ENCODE measurements around the gene SEC31A. TPM values are rescaled to one million over a fixed set of nuclear protein-coding genes. Genes with fewer than 3 reads are reported as not detected.
A peak's percentile ranks its signal among the peaks of the same experiment; 100 is the strongest.

The SEC31A gene
- total RNA-seq, 1 donor from 2014 or later: 123 TPM

- no peak for DNase-seq (ENCODE audit: low spot score)
- Mint-ChIP-seq H3K27me3 (ENCODE audit: insufficient read depth) (peaks cover 68% of the 10 kb centered on the region), H3K4me3 (peak overlapping the region; percentile 78), H3K27ac (no peak overlapping the region), H3K4me1 (ENCODE audit: low read depth) (peaks cover 10% of the 10 kb centered on the region), H3K36me3 (ENCODE audit: low read depth) (no peaks in the 10 kb centered on the region), H3K9me3 (no peaks in the 10 kb centered on the region)
- intact Hi-C loops (cut with micrococcal nuclease): loop anchor here (5.0 kb wide), 1 partner anchor 750 kb away; no protein-coding TSS in a partner anchor
Measured at GRCh38 chr4:82797040-82797404, 93.9 kb downstream of the SEC31A start.

DNA sequence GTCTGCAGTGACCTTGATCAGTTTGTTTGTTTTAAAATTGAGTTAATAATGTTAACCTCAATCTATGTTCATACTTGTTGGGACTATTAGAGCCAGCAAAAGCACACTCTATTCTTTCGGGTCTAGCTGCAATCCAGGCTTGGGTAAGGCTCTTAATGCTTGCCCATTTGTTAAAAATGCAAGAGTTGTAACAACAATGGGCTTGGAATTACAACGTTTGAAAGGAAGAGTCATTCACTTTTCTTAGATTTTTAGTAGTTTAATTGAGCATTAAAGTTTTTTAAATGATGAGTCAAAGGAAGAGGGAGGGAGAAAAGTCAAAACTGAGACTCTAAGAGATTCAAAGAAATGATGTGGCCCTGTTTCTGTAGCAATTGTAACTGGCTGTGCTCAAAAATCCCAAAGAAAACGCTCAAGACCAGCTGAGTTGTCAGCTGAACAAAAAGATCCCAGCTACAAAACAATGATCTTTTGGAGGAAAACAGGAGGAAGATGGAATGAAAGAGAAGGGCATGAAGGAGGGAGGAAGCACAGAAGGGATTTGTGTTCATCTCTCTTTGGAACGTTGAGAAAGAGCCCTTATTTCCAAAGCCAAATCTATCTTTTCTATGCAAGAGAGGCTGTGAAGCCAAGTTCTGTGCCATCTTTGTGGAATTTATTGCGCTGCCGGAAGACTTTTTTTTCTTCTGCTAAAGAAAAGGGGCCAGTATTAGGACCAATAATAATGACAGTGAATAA, 97.9 kb downstream of the SEC31A start:
- H3K9me3 Mint-ChIP-seq: no peaks in the 10 kb centered on the region
- H3K27ac Mint-ChIP-seq: no peak overlapping the region
- no peak for DNase-seq (ENCODE audit: low spot score)
- H3K36me3 Mint-ChIP-seq (ENCODE audit: low read depth): no peaks in the 10 kb centered on the region
- H3K4me3 Mint-ChIP-seq: no peak overlapping the region
- no peaks in the 10 kb centered on the region for H3K4me1 Mint-ChIP-seq (ENCODE audit: low read depth)
- intact Hi-C loops (cut with micrococcal nuclease): no loop called here
- peaks cover 42% of the 10 kb centered on the region for H3K27me3 Mint-ChIP-seq (ENCODE audit: insufficient read depth)

DNA sequence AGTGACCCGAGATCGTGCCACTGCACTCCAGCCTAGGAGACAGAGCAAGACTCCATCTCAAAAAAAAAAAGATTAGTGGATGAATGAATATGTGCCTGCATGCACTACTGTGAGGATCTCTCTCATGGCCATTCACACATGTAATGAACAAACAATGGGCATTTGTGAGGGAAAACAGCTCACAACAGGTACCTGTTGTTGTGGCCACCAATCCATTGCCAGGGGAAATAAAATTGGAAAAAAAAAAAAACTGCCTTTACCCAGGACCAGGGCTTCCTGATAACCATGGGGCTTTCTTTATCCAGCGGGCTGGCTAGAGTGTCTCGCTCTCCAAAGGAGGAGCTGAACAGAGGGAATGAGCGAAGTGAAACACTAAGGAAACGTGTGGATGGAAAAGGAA, 99.8 kb downstream of the SEC31A start:
- H3K36me3 Mint-ChIP-seq (ENCODE audit: low read depth): no peaks in the 10 kb centered on the region
- no peak for DNase-seq (ENCODE audit: low spot score)

DNA sequence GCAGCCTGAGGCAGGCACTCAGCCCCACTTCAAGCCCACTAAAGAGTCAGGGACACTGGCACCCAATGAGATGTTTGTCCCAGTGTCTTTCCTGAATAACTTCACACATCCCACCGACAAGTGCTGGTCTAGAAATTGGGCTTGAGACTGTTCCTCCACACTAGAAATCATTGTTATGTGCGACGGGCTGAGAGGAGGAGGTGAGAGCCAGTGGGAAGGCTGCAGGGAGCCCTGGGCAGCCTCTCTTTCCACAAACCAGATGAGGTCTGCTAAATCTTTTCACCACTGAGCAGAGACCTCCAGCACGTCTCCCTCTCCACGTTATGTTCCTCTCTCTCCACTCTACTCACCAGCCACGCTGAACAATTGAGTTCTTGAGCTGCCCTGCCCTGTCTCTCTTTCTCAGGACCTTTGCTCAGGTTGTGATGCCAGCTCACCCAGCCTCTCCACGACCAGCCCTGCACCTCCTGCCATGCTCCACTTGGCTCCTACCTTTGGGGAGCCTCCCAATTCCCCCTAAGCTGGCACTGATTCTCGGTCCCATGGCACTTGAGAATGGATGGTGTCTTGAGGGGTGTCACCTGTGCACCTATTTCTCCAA, 100.8 kb downstream of the SEC31A start:
- no peak overlapping the region for H3K27ac Mint-ChIP-seq
- intact Hi-C loops (cut with micrococcal nuclease): no loop called here
- H3K36me3 Mint-ChIP-seq (ENCODE audit: low read depth): no peaks in the 10 kb centered on the region
- H3K4me3 Mint-ChIP-seq: no peak overlapping the region
- DNase-seq (ENCODE audit: low spot score): no peak
- H3K27me3 Mint-ChIP-seq (ENCODE audit: insufficient read depth): peaks cover 30% of the 10 kb centered on the region
- no peaks in the 10 kb centered on the region for H3K4me1 Mint-ChIP-seq (ENCODE audit: low read depth)
- H3K9me3 Mint-ChIP-seq: no peaks in the 10 kb centered on the region

More for the DNA sequence above, 99.8 kb downstream of the SEC31A start:
- Mint-ChIP-seq H3K4me3 (no peak overlapping the region), H3K27me3 (ENCODE audit: insufficient read depth) (peaks cover 28% of the 10 kb centered on the region), H3K9me3 (no peaks in the 10 kb centered on the region), H3K4me1 (ENCODE audit: low read depth) (no peaks in the 10 kb centered on the region), H3K27ac (no peak overlapping the region)
- intact Hi-C loops (cut with micrococcal nuclease): no loop called here

DNA sequence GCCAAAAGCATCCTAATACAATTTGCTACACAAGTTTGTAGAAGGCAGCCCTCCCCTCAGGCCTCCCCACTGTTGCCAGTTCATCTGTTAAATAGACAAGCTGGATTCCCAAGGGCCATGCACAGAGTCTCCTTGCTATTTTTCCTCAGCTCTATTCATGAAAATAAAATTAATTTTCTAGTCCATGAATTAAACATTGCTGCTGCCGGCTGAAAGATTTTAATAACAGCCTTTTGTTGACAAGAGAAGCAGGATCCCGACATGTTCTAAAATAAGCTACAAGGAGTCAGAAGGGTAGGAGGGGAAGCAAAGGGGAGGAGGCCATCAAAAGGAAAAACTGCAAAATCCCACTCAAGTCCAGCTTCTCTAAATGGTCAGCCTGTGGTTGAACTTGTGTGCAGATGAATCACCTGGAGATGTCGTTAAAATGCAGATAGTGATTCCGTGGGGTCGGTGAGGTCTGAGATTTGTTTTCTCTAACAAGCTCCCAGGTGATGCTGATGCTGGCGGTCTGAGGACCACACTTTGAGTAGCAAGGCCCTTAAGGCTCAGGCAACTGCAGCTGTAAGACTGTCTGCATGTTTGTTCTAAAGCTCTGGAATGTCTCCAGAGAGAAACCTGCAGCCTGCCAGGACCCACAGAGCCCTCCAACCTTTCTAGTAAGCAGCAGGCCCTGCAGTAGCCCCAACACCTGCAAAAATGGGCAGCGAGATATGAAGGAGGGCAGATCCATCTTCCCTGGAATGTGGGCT, 101.8 kb downstream of the SEC31A start:
- no peak for DNase-seq (ENCODE audit: low spot score)
- H3K27me3 Mint-ChIP-seq (ENCODE audit: insufficient read depth): peaks cover 26% of the 10 kb centered on the region
- no peaks in the 10 kb centered on the region for H3K9me3 Mint-ChIP-seq
- no peak overlapping the region for H3K27ac Mint-ChIP-seq
- H3K36me3 Mint-ChIP-seq (ENCODE audit: low read depth): no peaks in the 10 kb centered on the region
- no peaks in the 10 kb centered on the region for H3K4me1 Mint-ChIP-seq (ENCODE audit: low read depth)
- intact Hi-C loops (cut with micrococcal nuclease): no loop called here
- H3K4me3 Mint-ChIP-seq: no peak overlapping the region

DNA sequence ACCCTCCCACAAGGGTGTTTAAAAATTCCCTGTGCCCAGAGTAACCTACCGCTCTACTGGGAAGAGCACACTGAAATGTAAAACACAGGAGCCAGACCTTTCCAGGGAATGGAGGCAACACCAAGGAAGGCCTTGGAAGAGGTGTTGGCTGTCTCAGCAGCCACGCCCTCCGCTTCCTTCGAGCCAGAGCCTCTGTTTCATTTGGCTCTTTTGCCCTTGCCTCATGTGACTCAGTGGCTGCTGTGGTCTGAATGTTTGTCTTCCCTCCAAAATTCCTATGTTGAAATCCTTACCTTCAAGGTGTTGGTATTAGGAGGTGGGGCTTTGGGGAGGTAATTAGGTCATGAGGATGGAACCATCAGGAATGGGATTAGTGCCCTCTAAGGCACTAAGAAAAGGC, 103.6 kb downstream of the SEC31A start:
- H3K27ac Mint-ChIP-seq: no peak overlapping the region
- no peak overlapping the region for H3K4me3 Mint-ChIP-seq
- no peak for DNase-seq (ENCODE audit: low spot score)
- no peaks in the 10 kb centered on the region for H3K9me3 Mint-ChIP-seq
- H3K36me3 Mint-ChIP-seq (ENCODE audit: low read depth): no peaks in the 10 kb centered on the region
- intact Hi-C loops (cut with micrococcal nuclease): no loop called here
- no peaks in the 10 kb centered on the region for H3K4me1 Mint-ChIP-seq (ENCODE audit: low read depth)
- H3K27me3 Mint-ChIP-seq (ENCODE audit: insufficient read depth): peaks cover 14% of the 10 kb centered on the region

DNA sequence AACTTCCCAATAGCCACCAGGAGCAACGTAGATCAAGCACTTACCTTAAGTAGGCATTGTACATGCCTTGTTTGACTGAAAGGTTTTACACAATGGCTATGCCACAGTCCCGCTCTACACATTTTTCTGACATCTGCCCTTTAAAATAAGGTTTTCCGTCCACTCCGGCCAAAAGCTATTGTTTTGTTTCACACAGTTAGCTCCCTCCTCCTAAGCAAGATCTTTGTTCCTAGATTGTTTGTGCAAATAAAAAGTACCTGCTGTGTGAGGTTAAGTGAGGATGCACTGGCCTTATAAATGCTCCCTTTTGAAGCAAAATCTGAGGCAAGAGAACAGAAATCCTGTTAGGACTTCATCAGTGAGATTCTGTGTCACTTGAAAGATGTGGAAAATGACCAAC, 104.1 kb downstream of the SEC31A start:
- Mint-ChIP-seq H3K27me3 (ENCODE audit: insufficient read depth) (peaks cover 14% of the 10 kb centered on the region), H3K27ac (no peak overlapping the region), H3K9me3 (no peaks in the 10 kb centered on the region), H3K4me1 (ENCODE audit: low read depth) (no peaks in the 10 kb centered on the region), H3K36me3 (ENCODE audit: low read depth) (no peaks in the 10 kb centered on the region), H3K4me3 (no peak overlapping the region)
- intact Hi-C loops (cut with micrococcal nuclease): no loop called here
- no peak for DNase-seq (ENCODE audit: low spot score)

GRCh38 chr4:82785611-82786400, 105.1 kb downstream of the SEC31A start:
- DNase-seq (ENCODE audit: low spot score): no peak
- H3K27ac Mint-ChIP-seq: no peak overlapping the region
- no peaks in the 10 kb centered on the region for H3K9me3 Mint-ChIP-seq
- intact Hi-C loops (cut with micrococcal nuclease): no loop called here
- peaks cover 14% of the 10 kb centered on the region for H3K27me3 Mint-ChIP-seq (ENCODE audit: insufficient read depth)
- no peaks in the 10 kb centered on the region for H3K36me3 Mint-ChIP-seq (ENCODE audit: low read depth)
- H3K4me3 Mint-ChIP-seq: no peak overlapping the region
- no peaks in the 10 kb centered on the region for H3K4me1 Mint-ChIP-seq (ENCODE audit: low read depth)

DNA sequence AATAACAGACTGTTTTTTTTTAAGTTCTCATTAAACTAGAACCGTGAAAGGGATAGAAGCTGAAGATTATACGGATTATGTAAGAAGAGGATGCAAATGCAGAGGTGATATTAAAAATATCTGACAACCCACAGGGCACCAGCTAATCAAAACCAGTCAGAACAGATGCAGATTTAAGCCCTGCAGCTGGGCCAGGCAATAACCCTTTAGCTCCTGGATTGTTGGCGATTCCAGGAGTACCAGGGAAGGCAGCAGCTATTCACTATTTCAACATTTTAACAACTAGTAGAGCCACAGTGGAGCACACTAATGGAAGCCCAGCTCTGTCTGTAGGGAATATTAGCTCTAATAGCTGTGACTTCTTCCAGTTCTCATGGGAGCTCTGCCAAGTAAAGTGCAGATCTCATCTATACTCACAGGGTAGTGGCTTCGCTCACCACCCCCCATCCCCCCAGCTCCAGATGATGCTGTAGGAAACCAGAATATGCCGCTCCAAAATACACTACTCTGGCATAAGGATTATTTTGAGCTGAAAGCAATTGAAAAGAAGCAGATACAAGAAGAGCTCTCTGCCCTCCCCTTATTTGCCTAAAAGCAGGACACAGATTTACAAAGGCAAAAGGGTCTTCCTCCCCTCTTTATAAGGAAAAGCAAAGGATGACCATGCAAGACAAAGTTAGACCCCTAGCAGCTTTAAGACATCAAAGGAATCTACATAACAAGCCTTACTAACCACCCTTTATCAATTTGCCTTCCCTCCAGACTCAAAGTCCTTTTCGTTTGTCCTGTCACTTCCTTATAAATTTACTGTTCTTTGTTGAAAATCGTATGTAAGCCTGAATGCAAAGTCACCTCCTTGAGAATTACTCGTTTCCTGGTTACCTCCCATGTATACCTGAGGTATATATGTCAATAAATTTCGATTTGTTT, 106.0 kb downstream of the SEC31A start:
- Mint-ChIP-seq H3K36me3 (ENCODE audit: low read depth) (no peaks in the 10 kb centered on the region), H3K27me3 (ENCODE audit: insufficient read depth) (peaks cover 15% of the 10 kb centered on the region), H3K9me3 (no peaks in the 10 kb centered on the region), H3K27ac (no peak overlapping the region), H3K4me3 (no peak overlapping the region), H3K4me1 (ENCODE audit: low read depth) (no peaks in the 10 kb centered on the region)
- DNase-seq (ENCODE audit: low spot score): no peak
- intact Hi-C loops (cut with micrococcal nuclease): no loop called here

- Mint-ChIP-seq H3K27ac (no peak overlapping the region), H3K9me3 (no peaks in the 10 kb centered on the region), H3K27me3 (ENCODE audit: insufficient read depth) (peaks cover 12% of the 10 kb centered on the region), H3K36me3 (ENCODE audit: low read depth) (no peaks in the 10 kb centered on the region), H3K4me1 (ENCODE audit: low read depth) (no peaks in the 10 kb centered on the region), H3K4me3 (no peak overlapping the region)
- DNase-seq (ENCODE audit: low spot score): no peak
- intact Hi-C loops (cut with micrococcal nuclease): no loop called here
Measured at GRCh38 chr4:82782626-82783345, 108.2 kb downstream of the SEC31A start.

GRCh38 chr4:82780752-82781231, 110.2 kb downstream of the SEC31A start:
- H3K27me3 Mint-ChIP-seq (ENCODE audit: insufficient read depth): peaks cover 11% of the 10 kb centered on the region
- no peak overlapping the region for H3K27ac Mint-ChIP-seq
- H3K9me3 Mint-ChIP-seq: no peaks in the 10 kb centered on the region
- no peak for DNase-seq (ENCODE audit: low spot score)
- H3K4me1 Mint-ChIP-seq (ENCODE audit: low read depth): no peaks in the 10 kb centered on the region
- no peaks in the 10 kb centered on the region for H3K36me3 Mint-ChIP-seq (ENCODE audit: low read depth)
- no peak overlapping the region for H3K4me3 Mint-ChIP-seq
- intact Hi-C loops (cut with micrococcal nuclease): no loop called here
